Anterior cingulate cortex (tissue), 58 donors: Measurements from ENCODE around the gene KMT2E.
"Not testable (repeated sequence)": the region's sequence is repeated elsewhere in the genome, so short reads cannot be mapped to it uniquely, and the experiment has no call there.

ENCODE experiments used
- DNase-seq, 58 donors: peaks; one replicate each; lab custom pipeline; 2025; lab: John Stamatoyannopoulos, UW

Gene KMT2E

GRCh38 chr7:105013816-105014692 lies at the start of gene KMT2E:
Gene KMT2E (plus strand): TSS chr7:105014205. CDS start chr7:105040953, 26,748 bp downstream.
- peak; percentile 24 to 93 (median 82) for DNase-seq

GRCh38 chr7:104964626-104965236 lies 49.3 kb upstream of the KMT2E start:
- DNase-seq = no peak

GRCh38 chr7:104966022-104966421 lies 48.0 kb upstream of the KMT2E start:
- no peak for DNase-seq

GRCh38 chr7:104967088-104967487 lies 46.9 kb upstream of the KMT2E start:
- no peak for DNase-seq

GRCh38 chr7:104967595-104967994 lies 46.4 kb upstream of the KMT2E start:
- DNase-seq = no peak

- DNase-seq = no peak
Observed at GRCh38 chr7:104968648-104969047, 45.4 kb upstream of the KMT2E start.

- DNase-seq = no peak
Observed at GRCh38 chr7:104969183-104969582, 44.8 kb upstream of the KMT2E start.

- peak in 1 of 58 donors; percentile 6 for DNase-seq
Observed at GRCh38 chr7:104971290-104972071, 42.5 kb upstream of the KMT2E start.

- DNase-seq = no peak
Observed at GRCh38 chr7:104972500-104972899, 41.5 kb upstream of the KMT2E start.

- DNase-seq = no peak
Observed at GRCh38 chr7:104973227-104973626, 40.8 kb upstream of the KMT2E start.

- DNase-seq = no peak
Observed at GRCh38 chr7:104973909-104974415, 40.0 kb upstream of the KMT2E start.

- not testable (repeated sequence) for DNase-seq
Observed at GRCh38 chr7:104975553-104975952, 38.5 kb upstream of the KMT2E start.

GRCh38 chr7:104976966-104977636 lies 36.9 kb upstream of the KMT2E start:
- peak in 18 of 58 donors; percentile 6 to 76 (median 36) for DNase-seq

- DNase-seq = peak in 6 of 58 donors; percentile 7 to 34 (median 16)
Observed at GRCh38 chr7:104978460-104978859, 35.5 kb upstream of the KMT2E start.

GRCh38 chr7:104979167-104979841 lies 34.7 kb upstream of the KMT2E start:
- DNase-seq = peak in 7 of 58 donors; percentile 5 to 18 (median 10)

- no peak for DNase-seq
Observed at GRCh38 chr7:104980440-104980839, 33.6 kb upstream of the KMT2E start.

GRCh38 chr7:104980841-104981671 lies 32.9 kb upstream of the KMT2E start:
- peak in 1 of 58 donors; percentile 51 for DNase-seq

GRCh38 chr7:104981672-104982037 lies 32.4 kb upstream of the KMT2E start:
- DNase-seq = no peak
